NB4 (cell line): ENCODE data around the gene CDH23.

Experiments
- MAX ChIP-seq: IDR thresholded peaks from 2 replicates; pipeline ENCODE4 v1.6.1; 2011; ENCODE audit warnings: low read depth, low read length
- TF ChIP-seq, protein P1 (sequence below): IDR thresholded peaks from one replicate; pipeline ENCODE4 v1.5.1; 2012; ENCODE audit warnings: low read depth, low read length

- TF ChIP-seq, protein P1, sequence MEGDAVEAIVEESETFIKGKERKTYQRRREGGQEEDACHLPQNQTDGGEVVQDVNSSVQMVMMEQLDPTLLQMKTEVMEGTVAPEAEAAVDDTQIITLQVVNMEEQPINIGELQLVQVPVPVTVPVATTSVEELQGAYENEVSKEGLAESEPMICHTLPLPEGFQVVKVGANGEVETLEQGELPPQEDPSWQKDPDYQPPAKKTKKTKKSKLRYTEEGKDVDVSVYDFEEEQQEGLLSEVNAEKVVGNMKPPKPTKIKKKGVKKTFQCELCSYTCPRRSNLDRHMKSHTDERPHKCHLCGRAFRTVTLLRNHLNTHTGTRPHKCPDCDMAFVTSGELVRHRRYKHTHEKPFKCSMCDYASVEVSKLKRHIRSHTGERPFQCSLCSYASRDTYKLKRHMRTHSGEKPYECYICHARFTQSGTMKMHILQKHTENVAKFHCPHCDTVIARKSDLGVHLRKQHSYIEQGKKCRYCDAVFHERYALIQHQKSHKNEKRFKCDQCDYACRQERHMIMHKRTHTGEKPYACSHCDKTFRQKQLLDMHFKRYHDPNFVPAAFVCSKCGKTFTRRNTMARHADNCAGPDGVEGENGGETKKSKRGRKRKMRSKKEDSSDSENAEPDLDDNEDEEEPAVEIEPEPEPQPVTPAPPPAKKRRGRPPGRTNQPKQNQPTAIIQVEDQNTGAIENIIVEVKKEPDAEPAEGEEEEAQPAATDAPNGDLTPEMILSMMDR = no peak
- no peak for TF ChIP-seq MAX
Measured at GRCh38 chr10:71805776-71806703, 409.3 kb downstream of the CDH23 start.
